ENCODE measurements around the gene TMEM255A. TPM values are rescaled to one million over a fixed set of nuclear protein-coding genes. Genes with fewer than 3 reads are reported as not detected.
A peak's percentile ranks its signal among the peaks of the same experiment; 100 is the strongest.

TMEM255A gene
- total and polyA plus RNA-seq, 2 of the 13 experiments (the other 11 are each of a cell fraction or from before 2014, with no cell fraction given) = 0.13 to 0.40 TPM

- TF ChIP-seq SETDB1 (CRISPR knock-in tag; IDR thresholded peaks at IDR 0.05; ENCODE audit: borderline replicate concordance) = no peak
- TF ChIP-seq ZNF816 (CRISPR knock-in tag; IDR thresholded peaks at IDR 0.05; ENCODE audit: borderline replicate concordance) = no peak
- TF ChIP-seq SPEN (CRISPR knock-in tag; IDR thresholded peaks at IDR 0.05; ENCODE audit: low read depth) = peak; percentile 71; the same call in 1 of the 2 replicates
- no peak for TF ChIP-seq NR2F2 (IDR thresholded peaks at IDR 0.05; ENCODE audit: borderline replicate concordance, low read depth)
- TF ChIP-seq ZSCAN29 (CRISPR knock-in tag; conservative IDR thresholded peaks at IDR 0.05) = no peak
- no peak for TF ChIP-seq ZNF720 (CRISPR knock-in tag; IDR thresholded peaks at IDR 0.05)
- TF ChIP-seq, protein P1, sequence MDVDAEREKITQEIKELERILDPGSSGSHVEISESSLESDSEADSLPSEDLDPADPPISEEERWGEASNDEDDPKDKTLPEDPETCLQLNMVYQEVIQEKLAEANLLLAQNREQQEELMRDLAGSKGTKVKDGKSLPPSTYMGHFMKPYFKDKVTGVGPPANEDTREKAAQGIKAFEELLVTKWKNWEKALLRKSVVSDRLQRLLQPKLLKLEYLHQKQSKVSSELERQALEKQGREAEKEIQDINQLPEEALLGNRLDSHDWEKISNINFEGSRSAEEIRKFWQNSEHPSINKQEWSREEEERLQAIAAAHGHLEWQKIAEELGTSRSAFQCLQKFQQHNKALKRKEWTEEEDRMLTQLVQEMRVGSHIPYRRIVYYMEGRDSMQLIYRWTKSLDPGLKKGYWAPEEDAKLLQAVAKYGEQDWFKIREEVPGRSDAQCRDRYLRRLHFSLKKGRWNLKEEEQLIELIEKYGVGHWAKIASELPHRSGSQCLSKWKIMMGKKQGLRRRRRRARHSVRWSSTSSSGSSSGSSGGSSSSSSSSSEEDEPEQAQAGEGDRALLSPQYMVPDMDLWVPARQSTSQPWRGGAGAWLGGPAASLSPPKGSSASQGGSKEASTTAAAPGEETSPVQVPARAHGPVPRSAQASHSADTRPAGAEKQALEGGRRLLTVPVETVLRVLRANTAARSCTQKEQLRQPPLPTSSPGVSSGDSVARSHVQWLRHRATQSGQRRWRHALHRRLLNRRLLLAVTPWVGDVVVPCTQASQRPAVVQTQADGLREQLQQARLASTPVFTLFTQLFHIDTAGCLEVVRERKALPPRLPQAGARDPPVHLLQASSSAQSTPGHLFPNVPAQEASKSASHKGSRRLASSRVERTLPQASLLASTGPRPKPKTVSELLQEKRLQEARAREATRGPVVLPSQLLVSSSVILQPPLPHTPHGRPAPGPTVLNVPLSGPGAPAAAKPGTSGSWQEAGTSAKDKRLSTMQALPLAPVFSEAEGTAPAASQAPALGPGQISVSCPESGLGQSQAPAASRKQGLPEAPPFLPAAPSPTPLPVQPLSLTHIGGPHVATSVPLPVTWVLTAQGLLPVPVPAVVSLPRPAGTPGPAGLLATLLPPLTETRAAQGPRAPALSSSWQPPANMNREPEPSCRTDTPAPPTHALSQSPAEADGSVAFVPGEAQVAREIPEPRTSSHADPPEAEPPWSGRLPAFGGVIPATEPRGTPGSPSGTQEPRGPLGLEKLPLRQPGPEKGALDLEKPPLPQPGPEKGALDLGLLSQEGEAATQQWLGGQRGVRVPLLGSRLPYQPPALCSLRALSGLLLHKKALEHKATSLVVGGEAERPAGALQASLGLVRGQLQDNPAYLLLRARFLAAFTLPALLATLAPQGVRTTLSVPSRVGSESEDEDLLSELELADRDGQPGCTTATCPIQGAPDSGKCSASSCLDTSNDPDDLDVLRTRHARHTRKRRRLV (CRISPR knock-in tag; IDR thresholded peaks at IDR 0.05) = no peak
- no peak for TF ChIP-seq NFATC3 (CRISPR knock-in tag; IDR thresholded peaks at IDR 0.05)
- TF ChIP-seq ERF (CRISPR knock-in tag; IDR thresholded peaks at IDR 0.05) = 0 out of 2 replicates have a peak, but pooled peaks have one; percentile 32
- TF ChIP-seq ZNF451 (CRISPR knock-in tag; IDR thresholded peaks at IDR 0.05) = no peak
- no peak for TF ChIP-seq ZNF326 (CRISPR knock-in tag; IDR thresholded peaks at IDR 0.05; ENCODE audit: borderline replicate concordance)
- TF ChIP-seq ZKSCAN1 (IDR thresholded peaks at IDR 0.05; ENCODE audit: low read length) = no peak
- TF ChIP-seq ZSCAN9 (CRISPR knock-in tag; IDR thresholded peaks at IDR 0.05; ENCODE audit: borderline replicate concordance) = no peak
- TF ChIP-seq ZIK1 (CRISPR knock-in tag; IDR thresholded peaks at IDR 0.05; ENCODE audit: borderline replicate concordance, low read depth) = peak; percentile 80; the same call in 1 of the 2 replicates
- TF ChIP-seq POGZ (CRISPR knock-in tag; IDR thresholded peaks at IDR 0.05) = peak; percentile 58
- TF ChIP-seq RORA (CRISPR knock-in tag; IDR thresholded peaks at IDR 0.05) = no peak
- TF ChIP-seq HNRNPL (IDR thresholded peaks at IDR 0.05; ENCODE audit: low read depth, low read length) = 0 out of 2 replicates have a peak, but pooled peaks have one; percentile 18
- no peak for TF ChIP-seq SNAI1 (CRISPR knock-in tag; IDR thresholded peaks at IDR 0.05; ENCODE audit: borderline replicate concordance)
- TF ChIP-seq ZNF850 (CRISPR knock-in tag; conservative IDR thresholded peaks at IDR 0.05) = no peak
- TF ChIP-seq, protein P2, sequence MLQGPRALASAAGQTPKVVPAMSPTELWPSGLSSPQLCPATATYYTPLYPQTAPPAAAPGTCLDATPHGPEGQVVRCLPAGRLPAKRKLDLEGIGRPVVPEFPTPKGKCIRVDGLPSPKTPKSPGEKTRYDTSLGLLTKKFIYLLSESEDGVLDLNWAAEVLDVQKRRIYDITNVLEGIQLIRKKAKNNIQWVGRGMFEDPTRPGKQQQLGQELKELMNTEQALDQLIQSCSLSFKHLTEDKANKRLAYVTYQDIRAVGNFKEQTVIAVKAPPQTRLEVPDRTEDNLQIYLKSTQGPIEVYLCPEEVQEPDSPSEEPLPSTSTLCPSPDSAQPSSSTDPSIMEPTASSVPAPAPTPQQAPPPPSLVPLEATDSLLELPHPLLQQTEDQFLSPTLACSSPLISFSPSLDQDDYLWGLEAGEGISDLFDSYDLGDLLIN (CRISPR knock-in tag; IDR thresholded peaks at IDR 0.05; ENCODE audit: borderline replicate concordance) = no peak
- TF ChIP-seq ZBTB8A (CRISPR knock-in tag; IDR thresholded peaks at IDR 0.05; ENCODE audit: borderline replicate concordance, low read depth) = no peak
- no peak for TF ChIP-seq SP140L (CRISPR knock-in tag; IDR thresholded peaks at IDR 0.05; ENCODE audit: borderline replicate concordance)
- TF ChIP-seq ZNF230 (CRISPR knock-in tag; IDR thresholded peaks at IDR 0.05) = no peak
- TF ChIP-seq, protein P3, sequence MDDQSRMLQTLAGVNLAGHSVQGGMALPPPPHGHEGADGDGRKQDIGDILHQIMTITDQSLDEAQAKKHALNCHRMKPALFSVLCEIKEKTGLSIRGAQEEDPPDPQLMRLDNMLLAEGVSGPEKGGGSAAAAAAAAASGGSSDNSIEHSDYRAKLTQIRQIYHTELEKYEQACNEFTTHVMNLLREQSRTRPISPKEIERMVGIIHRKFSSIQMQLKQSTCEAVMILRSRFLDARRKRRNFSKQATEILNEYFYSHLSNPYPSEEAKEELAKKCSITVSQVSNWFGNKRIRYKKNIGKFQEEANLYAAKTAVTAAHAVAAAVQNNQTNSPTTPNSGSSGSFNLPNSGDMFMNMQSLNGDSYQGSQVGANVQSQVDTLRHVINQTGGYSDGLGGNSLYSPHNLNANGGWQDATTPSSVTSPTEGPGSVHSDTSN (CRISPR knock-in tag; IDR thresholded peaks at IDR 0.05; ENCODE audit: borderline replicate concordance) = no peak
These were observed 60.6 kb downstream of the TMEM255A start, which contains the start of gene ZBTB33 (continued) for GRCh38 chrX:120250522-120251271.
